CD4-positive, alpha-beta T cell treated with Interleukin-2 at 100 ng/mL for 4 hours (primary cell): ENCODE data around the gene GSDME.

Experiments
- DNase-seq: peaks from one replicate; pipeline ENCODE4 v3.0.0-alpha.2; 2020; ENCODE audit warnings: low spot score

The GSDME gene

GRCh38 chr7:24769851-24770250, 12.6 kb upstream of the GSDME start:
- DNase-seq, result no peak

GRCh38 chr7:24769014-24769830, 12.0 kb upstream of the GSDME start:
- DNase-seq, result no peak

GRCh38 chr7:24767878-24768569, 10.8 kb upstream of the GSDME start:
- no peak for DNase-seq

GRCh38 chr7:24764972-24765744, 7.9 kb upstream of the GSDME start:
- DNase-seq, result no peak

- no peak for DNase-seq
These were observed 6.7 kb upstream of the GSDME start for GRCh38 chr7:24764011-24764410.

GRCh38 chr7:24763303-24763901, 6.1 kb upstream of the GSDME start:
- no peak for DNase-seq

GRCh38 chr7:24762771-24763170, 5.5 kb upstream of the GSDME start:
- DNase-seq, result no peak

- DNase-seq, result no peak
These were observed 3.7 kb upstream of the GSDME start for GRCh38 chr7:24760968-24761367.

GRCh38 chr7:24756545-24757352, 515 bp downstream of the GSDME start:
- no peak for DNase-seq

GRCh38 chr7:24755541-24756407, 1.5 kb downstream of the GSDME start:
- peak; percentile 13 for DNase-seq

GRCh38 chr7:24754906-24755506, 2.3 kb downstream of the GSDME start:
- no peak for DNase-seq

- no peak for DNase-seq
These were observed 5.0 kb downstream of the GSDME start for GRCh38 chr7:24752073-24752800.

- DNase-seq, result no peak
These were observed 5.8 kb downstream of the GSDME start for GRCh38 chr7:24751484-24751883.

- no peak for DNase-seq
These were observed 6.7 kb downstream of the GSDME start for GRCh38 chr7:24750441-24751055.

GRCh38 chr7:24748521-24748920, 8.7 kb downstream of the GSDME start:
- no peak for DNase-seq

- no peak for DNase-seq
These were observed 11.9 kb downstream of the GSDME start for GRCh38 chr7:24745355-24745754.

- DNase-seq, result no peak
These were observed 13.8 kb downstream of the GSDME start for GRCh38 chr7:24743471-24743870.

- no peak for DNase-seq
These were observed 14.6 kb downstream of the GSDME start for GRCh38 chr7:24742506-24743162.
